MM.1S (cell line): ENCODE results near the gene MOSPD3.

ENCODE experiments used
- CTCF ChIP-seq: fragments of 300-600 bp; sonication (generic); IDR thresholded peaks from 2 replicates; pipeline ENCODE4 v1.5.1; 2016; ENCODE audit warnings: antibody characterized with exemption, low read length, mixed read lengths
- EZH2phosphoT487 ChIP-seq: fragments of 300-600 bp; sonication (generic); IDR thresholded peaks from 2 replicates; pipeline ENCODE4 v1.6.1; 2018; ENCODE audit warnings: antibody characterized with exemption, low read length

- no peak for TF ChIP-seq CTCF
- no peak for TF ChIP-seq EZH2phosphoT487
These were observed 9.2 kb downstream of the MOSPD3 start for GRCh38 chr7:100621554-100621953.
